Measurements from ENCODE around the gene SVEP1.

SVEP1 gene

GRCh38 chr9:110528645-110529044 lies 50.9 kb downstream of the SVEP1 start:
- TF ChIP-seq, protein P1, sequence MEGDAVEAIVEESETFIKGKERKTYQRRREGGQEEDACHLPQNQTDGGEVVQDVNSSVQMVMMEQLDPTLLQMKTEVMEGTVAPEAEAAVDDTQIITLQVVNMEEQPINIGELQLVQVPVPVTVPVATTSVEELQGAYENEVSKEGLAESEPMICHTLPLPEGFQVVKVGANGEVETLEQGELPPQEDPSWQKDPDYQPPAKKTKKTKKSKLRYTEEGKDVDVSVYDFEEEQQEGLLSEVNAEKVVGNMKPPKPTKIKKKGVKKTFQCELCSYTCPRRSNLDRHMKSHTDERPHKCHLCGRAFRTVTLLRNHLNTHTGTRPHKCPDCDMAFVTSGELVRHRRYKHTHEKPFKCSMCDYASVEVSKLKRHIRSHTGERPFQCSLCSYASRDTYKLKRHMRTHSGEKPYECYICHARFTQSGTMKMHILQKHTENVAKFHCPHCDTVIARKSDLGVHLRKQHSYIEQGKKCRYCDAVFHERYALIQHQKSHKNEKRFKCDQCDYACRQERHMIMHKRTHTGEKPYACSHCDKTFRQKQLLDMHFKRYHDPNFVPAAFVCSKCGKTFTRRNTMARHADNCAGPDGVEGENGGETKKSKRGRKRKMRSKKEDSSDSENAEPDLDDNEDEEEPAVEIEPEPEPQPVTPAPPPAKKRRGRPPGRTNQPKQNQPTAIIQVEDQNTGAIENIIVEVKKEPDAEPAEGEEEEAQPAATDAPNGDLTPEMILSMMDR (IDR thresholded peaks at IDR 0.05; ENCODE audit: borderline replicate concordance, extremely low read depth, low read length, poor library complexity, severe bottlenecking), result no peak
- no peak for TF ChIP-seq EZH2 (IDR thresholded peaks at IDR 0.05; ENCODE audit: borderline replicate concordance, low read depth, low read length, severe bottlenecking)
- Histone ChIP-seq H3K4me1 (ENCODE audit: insufficient read depth, low read length) (no peaks in the 10 kb centered on the region), H3K9ac (ENCODE audit: low read depth, low read length) (no peak overlapping the region), H3K79me2 (ENCODE audit: insufficient read depth, low read length) (no peaks in the 10 kb centered on the region), H4K20me1 (ENCODE audit: insufficient read depth, low read length) (no peaks in the 10 kb centered on the region), H3K4me3 (ENCODE audit: low read depth in 1 of 2, low read length in 2 of 2) (no peak overlapping the region), H2AFZ (ENCODE audit: low read depth, low read length) (no peak overlapping the region), H3K27me3 (ENCODE audit: insufficient read depth, low read length, poor library complexity) (no peaks in the 10 kb centered on the region), H3K36me3 (ENCODE audit: insufficient read depth, low read length) (no peaks in the 10 kb centered on the region), H3K4me2 (ENCODE audit: insufficient read depth, low read length) (no peak overlapping the region), H3K27ac (ENCODE audit: low read length) (no peak overlapping the region), H3K9me3 (ENCODE audit: insufficient read depth, low read length, severe bottlenecking) (no peaks in the 10 kb centered on the region)
- DNase-seq, result no peak
- ATAC-seq (ENCODE audit: insufficient read depth, low read depth), result no peak

DNA sequence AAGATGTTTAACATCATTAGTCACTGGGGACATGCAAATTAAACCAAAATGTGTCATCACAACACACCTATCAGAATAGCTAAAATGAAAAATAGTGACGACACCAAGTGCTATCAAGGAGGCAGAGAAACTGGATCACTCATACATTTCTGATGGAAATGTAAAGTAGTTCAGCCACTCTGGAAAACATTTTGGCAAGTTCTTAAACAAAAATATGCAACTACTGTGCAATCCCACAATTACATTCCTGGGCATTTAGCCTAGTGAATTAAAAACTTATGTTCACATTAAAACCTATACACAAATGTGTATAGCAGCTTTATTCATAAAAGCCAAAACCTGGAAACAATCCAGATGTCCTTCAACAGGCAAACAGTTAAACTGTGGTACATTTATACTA lies 53.1 kb downstream of the SVEP1 start:
- TF ChIP-seq EZH2 (IDR thresholded peaks at IDR 0.05; ENCODE audit: borderline replicate concordance, low read depth, low read length, severe bottlenecking), result no peak
- TF ChIP-seq, protein P1 (IDR thresholded peaks at IDR 0.05; ENCODE audit: borderline replicate concordance, extremely low read depth, low read length, poor library complexity, severe bottlenecking), result no peak
- no peak overlapping the region for H3K27ac ChIP-seq (ENCODE audit: low read length)

DNA sequence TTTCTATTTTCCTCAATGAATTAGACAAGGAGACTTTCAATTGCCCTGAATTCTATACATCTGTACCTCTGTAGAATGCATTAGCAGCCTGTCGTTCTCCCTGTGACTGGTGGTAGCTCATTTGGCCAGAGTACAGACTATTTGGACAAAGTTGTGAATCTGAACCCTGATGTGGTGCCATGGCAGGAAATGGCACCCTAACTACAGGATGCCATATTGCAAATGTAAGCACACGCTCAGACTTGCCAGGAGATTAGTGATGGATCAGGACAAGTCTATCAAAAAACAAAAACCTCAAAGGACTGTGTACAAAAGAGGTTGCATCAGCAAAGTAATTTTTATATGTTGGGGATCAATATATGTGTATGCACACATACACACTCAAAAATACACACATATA lies 58.3 kb downstream of the SVEP1 start:
- Histone ChIP-seq H3K27ac (ENCODE audit: low read length) (no peak overlapping the region), H3K4me3 (ENCODE audit: low read depth in 1 of 2, low read length in 2 of 2) (no peak overlapping the region), H4K20me1 (ENCODE audit: insufficient read depth, low read length) (no peaks in the 10 kb centered on the region), H3K9me3 (ENCODE audit: insufficient read depth, low read length, severe bottlenecking) (no peaks in the 10 kb centered on the region), H3K27me3 (ENCODE audit: insufficient read depth, low read length, poor library complexity) (peaks cover 3% of the 10 kb centered on the region), H2AFZ (ENCODE audit: low read depth, low read length) (no peak overlapping the region), H3K4me1 (ENCODE audit: insufficient read depth, low read length) (no peaks in the 10 kb centered on the region), H3K9ac (ENCODE audit: low read depth, low read length) (no peak overlapping the region), H3K79me2 (ENCODE audit: insufficient read depth, low read length) (no peaks in the 10 kb centered on the region), H3K36me3 (ENCODE audit: insufficient read depth, low read length) (no peaks in the 10 kb centered on the region), H3K4me2 (ENCODE audit: insufficient read depth, low read length) (no peak overlapping the region)
- TF ChIP-seq EZH2 (IDR thresholded peaks at IDR 0.05; ENCODE audit: borderline replicate concordance, low read depth, low read length, severe bottlenecking), result no peak
- TF ChIP-seq, protein P1 (IDR thresholded peaks at IDR 0.05; ENCODE audit: borderline replicate concordance, extremely low read depth, low read length, poor library complexity, severe bottlenecking), result no peak
- DNase-seq (no peak), ATAC-seq (ENCODE audit: insufficient read depth, low read depth) (no peak)

More for the DNA sequence above, 53.1 kb downstream of the SVEP1 start:
- H3K4me1 ChIP-seq (ENCODE audit: insufficient read depth, low read length), result no peaks in the 10 kb centered on the region
- H3K79me2 ChIP-seq (ENCODE audit: insufficient read depth, low read length), result no peaks in the 10 kb centered on the region
- no peaks in the 10 kb centered on the region for H4K20me1 ChIP-seq (ENCODE audit: insufficient read depth, low read length)
- no peak overlapping the region for H3K4me2 ChIP-seq (ENCODE audit: insufficient read depth, low read length)
- H3K9me3 ChIP-seq (ENCODE audit: insufficient read depth, low read length, severe bottlenecking), result no peaks in the 10 kb centered on the region
- DNase-seq (no peak), ATAC-seq (ENCODE audit: insufficient read depth, low read depth) (no peak)
- H3K4me3 ChIP-seq (ENCODE audit: low read depth in 1 of 2, low read length in 2 of 2), result no peak overlapping the region
- H3K9ac ChIP-seq (ENCODE audit: low read depth, low read length), result no peak overlapping the region
- H2AFZ ChIP-seq (ENCODE audit: low read depth, low read length), result no peak overlapping the region
- H3K36me3 ChIP-seq (ENCODE audit: insufficient read depth, low read length), result no peaks in the 10 kb centered on the region
- H3K27me3 ChIP-seq (ENCODE audit: insufficient read depth, low read length, poor library complexity), result peaks cover 3% of the 10 kb centered on the region
